Bronchial epithelial cell (primary cell): ENCODE measurements around the gene MED4. TPM values are rescaled to one million over a fixed set of nuclear protein-coding genes. Genes with fewer than 3 reads are reported as not detected.
"Not testable (repeated sequence)": the region's sequence is repeated elsewhere in the genome, so short reads cannot be mapped to it uniquely, and the experiment has no call there.

Source experiments
- DNase-seq: peaks from one replicate; pipeline ENCODE4 v3.0.0-alpha.2; 2010; ENCODE audit warnings: low read depth
- FAIRE-seq: peaks from 2 replicates; lab custom pipeline; 2011; peaks lifted over from hg19 to GRCh38; lab: Jason Lieb, UNC
- H3K27me3 ChIP-seq: 2 replicates; pipeline ENCODE4 v1.5.1; 2011; ENCODE audit warnings: low read length; ENCODE audit not compliant: control insufficient read depth, insufficient read depth
- H3K36me3 ChIP-seq: 2 replicates; pipeline ENCODE4 v1.5.1; 2011; ENCODE audit warnings: low read length; ENCODE audit not compliant: control insufficient read depth, insufficient read depth
- H3K4me3 ChIP-seq: 2 replicates; pipeline ENCODE4 v1.5.1; 2011; ENCODE audit warnings: mild to moderate bottlenecking, low read depth, low read length, control low read depth
- CTCF ChIP-seq: IDR thresholded peaks from 2 replicates; pipeline ENCODE4 v1.5.1; 2011; ENCODE audit warnings: mild to moderate bottlenecking, moderate library complexity, low read length, control low read depth, inconsistent platforms; ENCODE audit not compliant: insufficient read depth, severe bottlenecking
- total RNA-seq: library from RNA; depleted of rRNA; stranded (reverse); fragments of >200 nt; gene quantifications from 2 replicates; pipeline ENCODE4 v1.2.1, GENCODE V29; 2014

MED4 gene
- total RNA-seq, 1 donor from 2014 or later, result 24.5 TPM

- no peak for TF ChIP-seq CTCF
- DNase-seq (peak; percentile 70), FAIRE-seq (no peak)
- Histone ChIP-seq H3K27me3 (no peaks in the 10 kb centered on the region), H3K36me3 (peaks cover 4% of the 10 kb centered on the region), H3K4me3 (no peak overlapping the region)
Measured at GRCh38 chr13:48066310-48066989, 28.5 kb downstream of the MED4 start.

- DNase-seq, H3K27me3 ChIP-seq, H3K4me3 ChIP-seq, FAIRE-seq, H3K36me3 ChIP-seq: not testable (repeated sequence)
Measured at GRCh38 chr13:48059951-48060350, 35.0 kb downstream of the MED4 start.

- FAIRE-seq, DNase-seq: not testable (repeated sequence)
Measured at GRCh38 chr13:48058536-48058935, 36.4 kb downstream of the MED4 start.

GRCh38 chr13:48055712-48056111, 39.2 kb downstream of the MED4 start:
- Histone ChIP-seq H3K36me3 (no peaks in the 10 kb centered on the region), H3K4me3 (no peak overlapping the region), H3K27me3 (no peaks in the 10 kb centered on the region)
- FAIRE-seq (no peak), DNase-seq (no peak)
- no peak for TF ChIP-seq CTCF

More at GRCh38 chr13:48058536-48058935, 36.4 kb downstream of the MED4 start:
- H3K4me3 ChIP-seq, H3K27me3 ChIP-seq, H3K36me3 ChIP-seq: not testable (repeated sequence)

- no peak overlapping the region for H3K4me3 ChIP-seq
- FAIRE-seq (no peak), DNase-seq (no peak)
- TF ChIP-seq CTCF, result no peak
- H3K36me3 ChIP-seq, result peaks cover 2% of the 10 kb centered on the region
- no peaks in the 10 kb centered on the region for H3K27me3 ChIP-seq
Measured at GRCh38 chr13:48054601-48055000, 40.3 kb downstream of the MED4 start.

- FAIRE-seq (no peak), DNase-seq (no peak)
- Histone ChIP-seq H3K4me3 (no peak overlapping the region), H3K27me3 (no peaks in the 10 kb centered on the region), H3K36me3 (peaks cover 2% of the 10 kb centered on the region)
- TF ChIP-seq CTCF, result no peak
Measured at GRCh38 chr13:48050550-48050949, 44.4 kb downstream of the MED4 start.
